K562 (cell line): ENCODE measurements around the gene SLC38A2. TPM values are rescaled to one million over a fixed set of nuclear protein-coding genes. Genes with fewer than 3 reads are reported as not detected.

Experiments used
- ETV6 ChIP-seq, 3 experiments: fragments of 150-350 bp in 1 of 3; sonication (generic) in 1 of 3; formaldehyde crosslinking in 1 of 3; IDR thresholded peaks; 2 replicates each; pipeline versions ENCODE4 v1.6.1 to v1.8.0; 2014 to 2022; ENCODE audit warnings: borderline replicate concordance in 2 of 3, low read depth in 2 of 3, antibody characterized with exemption in 1 of 3, low read length in 1 of 3, mild to moderate bottlenecking in 1 of 3, missing genetic modification reagents in 1 of 3
- MEIS2 ChIP-seq: fragments of 450-650 bp; IDR thresholded peaks from 2 replicates; pipeline ENCODE4 v1.6.1; 2014; ENCODE audit warnings: mild to moderate bottlenecking; ENCODE audit not compliant: partially characterized antibody
- MYBL2 ChIP-seq, 2 experiments: fragments of 450-650 bp in 1 of 2; sonication (generic) in 1 of 2; formaldehyde crosslinking in 1 of 2; IDR thresholded peaks; 2 replicates each; pipeline versions ENCODE4 v1.6.1 to v1.8.1; 2017 to 2022; ENCODE audit warnings: borderline replicate concordance in 1 of 2, inconsistent platforms in 1 of 2, low read depth in 1 of 2, mild to moderate bottlenecking in 1 of 2, missing genetic modification reagents in 1 of 2, moderate library complexity in 1 of 2
- NELFE ChIP-seq: IDR thresholded peaks from 2 replicates; pipeline ENCODE4 v1.6.1; 2011; ENCODE audit warnings: mild to moderate bottlenecking; ENCODE audit not compliant: insufficient read depth, insufficient read length
- NR2C1 ChIP-seq, 2 experiments: fragments of 450-650 bp; IDR thresholded peaks; 2 replicates each; pipeline ENCODE4 v1.6.1; 2017; ENCODE audit warnings: mild to moderate bottlenecking in 2 of 2, antibody characterized with exemption in 1 of 2, inconsistent platforms in 1 of 2, missing compliant biosample characterization in 1 of 2, missing genetic modification characterization in 1 of 2
- PKNOX1 ChIP-seq: fragments of 450-650 bp; IDR thresholded peaks from 2 replicates; pipeline ENCODE4 v1.6.1; 2016
- RBM17 ChIP-seq: fragments of 200-400 bp; formaldehyde crosslinking; IDR thresholded peaks from 2 replicates; pipeline ENCODE4 v1.6.1; 2017; ENCODE audit warnings: low read depth, mild to moderate bottlenecking, low read length, borderline replicate concordance
- RBM39 ChIP-seq: fragments of 200-400 bp; formaldehyde crosslinking; optimal IDR thresholded peaks from 2 replicates; pipeline ENCODE3; 2018; ENCODE audit warnings: low read depth, low read length
- STAG1 ChIP-seq: sonication (generic); formaldehyde crosslinking; IDR thresholded peaks from 2 replicates; pipeline ENCODE4 v1.5.0; 2020; ENCODE audit warnings: missing genetic modification reagents, borderline replicate concordance
- ZBTB17 ChIP-seq: fragments of 450-650 bp; formaldehyde crosslinking; IDR thresholded peaks from 2 replicates; pipeline ENCODE4 v1.4.0; 2020; ENCODE audit warnings: mild to moderate bottlenecking
- ZBTB40 ChIP-seq, 2 experiments: fragments of 450-650 bp in 1 of 2; sonication (generic) in 1 of 2; formaldehyde crosslinking in 1 of 2; IDR thresholded peaks; 2 replicates each; pipeline versions ENCODE4 v1.7.1 to v1.9.0; 2016 to 2022; ENCODE audit warnings: inconsistent platforms in 1 of 2, mild to moderate bottlenecking in 1 of 2, missing genetic modification reagents in 1 of 2
- ZSCAN32 ChIP-seq: fragments of 450-650 bp; formaldehyde crosslinking; IDR thresholded peaks from 2 replicates; pipeline ENCODE4 v1.4.0; 2020; ENCODE audit warnings: mild to moderate bottlenecking, moderate library complexity
- polyA plus RNA-seq, 8 experiments: library from polyadenylated mRNA; depleted of rRNA in 4 of 8; stranded (reverse) in 5 of 8; unstranded in 3 of 8; fragments of >200 nt; fragmentation: Nextera tagmentation in 2 of 8; fragmentation: Illumina TruSeq in 1 of 8; extraction: Ambion mirVana in 2 of 8; extraction: Trizol in 1 of 8; gene quantifications; 2 replicates each; pipeline versions ENCODE4 v1.2.1 to v1.2.3, GENCODE V29; 2011 to 2014; ENCODE audit warnings: inconsistent platforms in 1 of 8, missing spikeins in 1 of 8
- total RNA-seq, 7 experiments: library from RNA; depleted of rRNA in 6 of 7; stranded (reverse); fragments of >200 nt in 6 of 7; fragmentation: Illumina TruSeq in 2 of 7; extraction: Trizol in 2 of 7; gene quantifications; 2 replicates each; pipeline versions ENCODE4 v1.2.1 to v1.2.3, GENCODE V29; 2011 to 2021; ENCODE audit warnings: low replicate concordance in 1 of 7
- TF ChIP-seq, protein P1 (sequence below): conservative IDR thresholded peaks from 2 replicates; pipeline ENCODE4 v1.6.1; 2011; ENCODE audit warnings: low read depth, mild to moderate bottlenecking, low read length; ENCODE audit not compliant: control insufficient read depth

Gene SLC38A2
- total and polyA plus RNA-seq, 9 of the 15 experiments (the other 6 are each of a cell fraction or from before 2014, with no cell fraction given) = 98.7 to 292 (median 143) TPM

GRCh38 chr12:46383654-46384450, 11.3 kb upstream of the SLC38A2 start (continued):
- no peak for TF ChIP-seq ZBTB40 (IDR thresholded peaks at IDR 0.05)
- TF ChIP-seq ZBTB40 (CRISPR knock-in tag; IDR thresholded peaks at IDR 0.05) = no peak
- no peak for TF ChIP-seq ETV6 (IDR thresholded peaks at IDR 0.05; ENCODE audit: borderline replicate concordance in 1 of 2, low read depth in 2 of 2, low read length in 1 of 2)
- TF ChIP-seq ETV6 (CRISPR knock-in tag; IDR thresholded peaks at IDR 0.05; ENCODE audit: borderline replicate concordance) = no peak
- TF ChIP-seq, protein P1, sequence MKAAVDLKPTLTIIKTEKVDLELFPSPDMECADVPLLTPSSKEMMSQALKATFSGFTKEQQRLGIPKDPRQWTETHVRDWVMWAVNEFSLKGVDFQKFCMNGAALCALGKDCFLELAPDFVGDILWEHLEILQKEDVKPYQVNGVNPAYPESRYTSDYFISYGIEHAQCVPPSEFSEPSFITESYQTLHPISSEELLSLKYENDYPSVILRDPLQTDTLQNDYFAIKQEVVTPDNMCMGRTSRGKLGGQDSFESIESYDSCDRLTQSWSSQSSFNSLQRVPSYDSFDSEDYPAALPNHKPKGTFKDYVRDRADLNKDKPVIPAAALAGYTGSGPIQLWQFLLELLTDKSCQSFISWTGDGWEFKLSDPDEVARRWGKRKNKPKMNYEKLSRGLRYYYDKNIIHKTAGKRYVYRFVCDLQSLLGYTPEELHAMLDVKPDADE = no peak; the same call in 1 of the 2 replicates
- no peak for TF ChIP-seq RBM17
- TF ChIP-seq ZSCAN32 (CRISPR knock-in tag) = peak; percentile 9; the same call in 1 of the 2 replicates
- peak; percentile 83 for TF ChIP-seq ZBTB17 (CRISPR knock-in tag)
- no peak for TF ChIP-seq PKNOX1
- TF ChIP-seq STAG1 = no peak
- TF ChIP-seq MEIS2 = peak; percentile 13
- TF ChIP-seq NELFE = no peak
- TF ChIP-seq NR2C1 (IDR thresholded peaks at IDR 0.05) = no peak
- TF ChIP-seq NR2C1 (tag; IDR thresholded peaks at IDR 0.05) = no peak
- no peak for TF ChIP-seq RBM39
- TF ChIP-seq MYBL2 (IDR thresholded peaks at IDR 0.05; ENCODE audit: low read depth) = no peak; the same call in 1 of the 2 replicates
- TF ChIP-seq MYBL2 (CRISPR knock-in tag; IDR thresholded peaks at IDR 0.05; ENCODE audit: borderline replicate concordance) = no peak
